RWPE1 (cell line): ENCODE results near the gene RBM10.
A peak's percentile ranks its signal among the peaks of the same experiment; 100 is the strongest.

Experiments used
- CTCF ChIA-PET: fragments of 350-600 bp; sonication (Branson Sonifier 250); formaldehyde crosslinking; extraction: SDS; loops from one replicate; lab custom pipeline; 2021; lab: Yijun Ruan, JAX
- POLR2A ChIA-PET: fragments of 400-600 bp; formaldehyde crosslinking; extraction: SDS; loops from one replicate; lab custom pipeline; 2020; ENCODE audit warnings: antibody characterized with exemption; ENCODE audit not compliant: low non-redundant PET; lab: Yijun Ruan, JAX
- DNase-seq: peaks from one replicate; pipeline ENCODE4 v3.0.0; 2012; ENCODE audit warnings: low spot score
- H3K27ac ChIP-seq: fragments of 450-650 bp; 2 replicates; pipeline ENCODE4 v1.5.1; 2017
- CTCF ChIP-seq: fragments of 450-650 bp; conservative IDR thresholded peaks from 2 replicates; pipeline ENCODE4 v1.5.1; 2017; ENCODE audit warnings: low read depth, mild to moderate bottlenecking

Gene RBM10

DNA sequence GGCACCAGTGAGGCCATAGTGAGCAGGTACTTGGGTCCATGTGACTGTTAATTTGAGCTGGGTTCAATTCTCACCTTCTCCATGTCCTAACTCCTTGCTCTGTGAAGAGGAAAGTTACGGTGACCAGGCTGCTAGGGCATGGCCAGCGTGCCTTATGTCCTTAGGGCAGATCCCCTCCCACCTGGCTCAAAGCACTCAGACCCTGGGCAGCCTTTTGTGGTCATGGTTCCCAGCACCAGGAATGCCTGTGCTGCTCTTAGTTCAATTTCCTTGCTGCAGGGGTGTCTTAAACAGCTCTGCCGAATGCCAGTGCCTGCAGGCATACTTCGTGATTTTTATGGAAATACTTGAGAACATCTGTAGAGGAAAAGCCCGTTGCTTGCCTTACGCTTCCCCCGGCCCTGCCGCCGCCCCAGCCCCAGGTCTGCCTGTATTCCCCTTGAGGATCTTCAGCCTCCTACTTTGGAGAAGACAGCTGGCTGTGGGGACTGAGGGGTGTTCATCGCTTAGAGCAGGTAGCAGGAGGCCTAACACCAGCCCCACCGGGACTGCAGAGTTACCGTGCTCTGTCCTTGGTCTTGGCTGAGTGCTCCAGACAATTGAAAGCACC lies 70.4 kb downstream of the RBM10 start:
- DNase-seq: no peak
- POLR2A ChIA-PET: no interaction called here
- TF ChIP-seq CTCF: no peak
- CTCF ChIA-PET: no interaction called here
- H3K27ac ChIP-seq: peak overlapping the region; percentile 93

GRCh38 chrX:47216393-47216925 lies 71.4 kb downstream of the RBM10 start:
- TF ChIP-seq CTCF: no peak
- no peak for DNase-seq
- peak overlapping the region; percentile 93 for H3K27ac ChIP-seq
- ChIA-PET POLR2A (interaction anchor here (1.0 kb wide), 1 partner anchor 17 kb away, joined by 3 read pairs; the partner anchor contains the start of gene USP11), CTCF (no interaction called here)

DNA sequence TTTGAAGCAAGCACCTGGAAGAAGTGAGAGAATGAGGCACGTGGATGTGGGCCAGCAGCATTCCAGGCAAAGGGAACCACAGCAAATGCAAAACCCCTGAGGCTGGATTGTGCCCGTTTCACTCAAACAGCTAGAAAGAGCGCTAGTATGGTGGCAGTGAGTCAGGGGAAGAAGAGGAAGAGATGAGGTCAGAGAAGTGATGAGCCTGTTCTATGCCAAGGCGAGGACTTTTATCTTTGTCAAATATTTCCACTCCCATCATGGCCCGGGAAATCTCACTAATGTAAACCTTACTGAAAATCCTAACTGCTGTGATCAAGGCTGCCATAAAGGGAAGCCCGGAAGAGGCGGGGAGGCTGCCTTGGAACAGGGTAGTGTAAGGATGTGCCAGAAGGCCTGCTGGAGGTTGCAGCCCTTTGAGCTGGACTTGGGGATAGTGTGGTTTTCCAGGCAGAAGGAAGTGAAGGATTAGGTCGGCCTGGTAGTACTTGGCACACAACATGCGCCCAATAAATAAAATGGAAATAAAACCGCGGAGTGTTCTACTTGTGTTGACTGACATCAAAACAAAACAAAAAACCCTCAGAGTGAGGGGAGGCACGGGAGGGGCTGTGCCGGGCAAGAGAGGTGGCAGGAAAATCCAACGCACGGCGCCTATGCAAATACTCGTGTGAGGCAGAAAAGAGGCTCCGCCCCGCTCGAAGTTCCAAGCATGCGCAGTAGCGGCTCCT lies 72.3 kb downstream of the RBM10 start:
- no peak for TF ChIP-seq CTCF
- CTCF ChIA-PET: interaction anchor here (0.6 kb wide), 1 partner anchor 175 kb away, joined by 3 read pairs; no protein-coding TSS in a partner anchor
- DNase-seq: peak; percentile 52
- peak overlapping the region; percentile 93 for H3K27ac ChIP-seq
- POLR2A ChIA-PET: interaction anchor here (0.8 to 1.0 kb wide), 2 partner anchors 16 kb away, joined by 3 to 5 read pairs; partner anchors contain the start of gene USP11

DNA sequence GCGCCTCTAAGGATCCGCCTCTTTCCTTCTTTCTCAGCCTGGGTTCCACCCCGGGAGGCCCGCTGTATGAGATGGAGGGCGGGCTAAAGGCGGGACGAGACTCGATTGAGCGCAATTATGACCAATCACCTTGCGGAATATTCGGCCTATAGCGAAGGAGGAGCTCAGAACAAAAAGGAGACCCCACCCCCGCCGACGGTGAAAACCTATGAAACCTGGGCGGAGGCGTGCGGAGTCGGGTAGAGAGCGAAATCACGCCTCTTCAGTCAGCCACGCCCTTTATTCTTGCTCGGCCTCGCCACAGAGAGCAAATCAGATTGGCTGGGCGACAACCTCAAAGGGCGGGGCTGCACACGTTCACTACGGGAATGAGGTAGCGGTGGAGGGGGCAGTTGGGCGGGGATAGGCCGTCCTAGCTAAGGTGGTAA lies 72.8 kb downstream of the RBM10 start:
- H3K27ac ChIP-seq: peak overlapping the region; percentile 93
- CTCF ChIA-PET: interaction anchor here (0.6 kb wide), 1 partner anchor 174 kb away, joined by 3 read pairs; no protein-coding TSS in a partner anchor
- POLR2A ChIA-PET: interaction anchor here (0.6 to 0.8 kb wide), 3 partner anchors 16 to 200 kb away, joined by 3 to 5 read pairs (median 4); no protein-coding TSS in a partner anchor
- no peak for TF ChIP-seq CTCF
- peak; percentile 93 for DNase-seq

GRCh38 chrX:47218280-47218919 lies 73.4 kb downstream of the RBM10 start, which contains the start of gene CDK16:
TSS of gene CDK16 (plus strand) at chrX:47218681. CDS start at chrX:47223558, 4,877 bp downstream.
- CTCF ChIA-PET: interaction anchor here (0.6 kb wide), 1 partner anchor 94 kb away, joined by 4 read pairs; no protein-coding TSS in a partner anchor
- TF ChIP-seq CTCF: no peak
- DNase-seq: peak; percentile 77
- peak within 1 kb of the TSS; percentile 93 for H3K27ac ChIP-seq
- POLR2A ChIA-PET: interaction anchor here (0.6 to 0.8 kb wide), 4 partner anchors 15 to 199 kb away, joined by 3 to 5 read pairs (median 4); no protein-coding TSS in a partner anchor
